Fibroblast of mammary gland (primary cell): Measurements from ENCODE around the gene TTF1.

Source experiments
- DNase-seq: peaks from one replicate; pipeline ENCODE4 v3.0.0-alpha.2; 2010; ENCODE audit warnings: low read depth
- H3K4me3 ChIP-seq: 2 replicates; pipeline ENCODE4 v1.5.1; 2011; ENCODE audit warnings: low read depth, mild to moderate bottlenecking, low read length, moderate library complexity; ENCODE audit not compliant: control insufficient read depth
- TF ChIP-seq, protein P1 (sequence below): conservative IDR thresholded peaks from 2 replicates; pipeline ENCODE4 v1.5.1; 2011; ENCODE audit warnings: low read depth, low read length, inconsistent platforms; ENCODE audit not compliant: control insufficient read depth, insufficient read depth

Gene TTF1

DNA sequence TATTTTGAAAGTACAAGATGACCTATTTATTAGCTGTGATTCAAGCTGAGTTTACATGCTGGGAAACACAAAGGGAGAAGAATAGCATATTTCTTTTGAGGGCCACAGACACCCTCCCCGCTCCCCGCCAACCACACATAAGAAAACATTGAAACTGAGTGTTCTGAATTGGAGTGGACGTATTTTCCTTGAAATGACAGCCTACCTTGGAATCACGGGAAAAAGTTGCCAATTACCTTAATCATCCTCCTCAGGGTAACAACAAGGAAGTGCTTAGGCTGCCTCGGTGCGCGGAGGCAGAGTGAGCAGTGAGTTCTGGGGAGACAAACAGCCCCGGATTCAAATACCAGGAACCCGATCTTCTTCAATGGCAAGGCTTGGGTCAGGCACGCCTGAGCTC is 34.8 kb upstream of the TTF1 start:
- no peak overlapping the region for H3K4me3 ChIP-seq
- DNase-seq = no peak
- TF ChIP-seq, protein P1, sequence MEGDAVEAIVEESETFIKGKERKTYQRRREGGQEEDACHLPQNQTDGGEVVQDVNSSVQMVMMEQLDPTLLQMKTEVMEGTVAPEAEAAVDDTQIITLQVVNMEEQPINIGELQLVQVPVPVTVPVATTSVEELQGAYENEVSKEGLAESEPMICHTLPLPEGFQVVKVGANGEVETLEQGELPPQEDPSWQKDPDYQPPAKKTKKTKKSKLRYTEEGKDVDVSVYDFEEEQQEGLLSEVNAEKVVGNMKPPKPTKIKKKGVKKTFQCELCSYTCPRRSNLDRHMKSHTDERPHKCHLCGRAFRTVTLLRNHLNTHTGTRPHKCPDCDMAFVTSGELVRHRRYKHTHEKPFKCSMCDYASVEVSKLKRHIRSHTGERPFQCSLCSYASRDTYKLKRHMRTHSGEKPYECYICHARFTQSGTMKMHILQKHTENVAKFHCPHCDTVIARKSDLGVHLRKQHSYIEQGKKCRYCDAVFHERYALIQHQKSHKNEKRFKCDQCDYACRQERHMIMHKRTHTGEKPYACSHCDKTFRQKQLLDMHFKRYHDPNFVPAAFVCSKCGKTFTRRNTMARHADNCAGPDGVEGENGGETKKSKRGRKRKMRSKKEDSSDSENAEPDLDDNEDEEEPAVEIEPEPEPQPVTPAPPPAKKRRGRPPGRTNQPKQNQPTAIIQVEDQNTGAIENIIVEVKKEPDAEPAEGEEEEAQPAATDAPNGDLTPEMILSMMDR = no peak

DNA sequence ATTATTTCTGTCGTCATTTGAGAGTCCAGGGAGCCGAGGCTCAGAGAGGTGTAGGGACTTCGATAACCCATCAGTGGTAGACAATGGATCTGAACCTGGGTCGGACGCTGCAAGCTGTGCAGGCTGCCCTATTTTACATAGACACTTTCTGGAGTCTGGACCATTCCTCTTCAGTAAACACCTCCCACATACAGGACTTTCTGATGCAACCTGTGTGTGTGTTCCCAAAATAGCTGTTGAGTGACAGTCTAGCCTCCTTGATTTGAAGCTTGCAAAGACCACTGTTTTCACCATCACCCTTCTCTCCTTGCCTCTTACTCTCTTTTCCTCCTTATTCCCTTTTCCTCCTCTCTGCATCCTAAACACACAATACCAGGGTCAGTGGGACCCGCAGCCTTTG is 34.1 kb upstream of the TTF1 start:
- DNase-seq = no peak
- TF ChIP-seq, protein P1 = no peak
- H3K4me3 ChIP-seq = no peak overlapping the region

DNA sequence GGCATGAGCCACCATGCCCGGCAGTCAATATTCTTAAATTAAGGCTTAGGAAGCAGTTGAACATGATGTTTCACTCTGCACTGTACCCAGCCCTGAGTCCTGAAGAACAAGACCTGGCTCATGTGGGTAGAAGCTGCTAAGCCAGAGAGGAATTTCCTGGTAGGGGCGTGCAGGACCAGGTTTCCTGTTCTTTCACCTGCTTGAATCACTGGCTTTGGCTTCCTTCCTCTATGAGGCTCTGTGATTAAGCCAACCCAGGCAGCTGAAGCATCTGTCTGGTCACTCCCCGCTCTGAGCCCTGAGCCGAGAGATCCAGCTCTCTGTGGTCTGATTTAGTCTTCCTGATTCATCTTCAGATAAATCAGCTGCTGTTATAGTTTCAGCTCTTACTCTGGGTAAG is 32.5 kb upstream of the TTF1 start:
- TF ChIP-seq, protein P1 = no peak
- DNase-seq = no peak
- H3K4me3 ChIP-seq = no peak overlapping the region

DNA sequence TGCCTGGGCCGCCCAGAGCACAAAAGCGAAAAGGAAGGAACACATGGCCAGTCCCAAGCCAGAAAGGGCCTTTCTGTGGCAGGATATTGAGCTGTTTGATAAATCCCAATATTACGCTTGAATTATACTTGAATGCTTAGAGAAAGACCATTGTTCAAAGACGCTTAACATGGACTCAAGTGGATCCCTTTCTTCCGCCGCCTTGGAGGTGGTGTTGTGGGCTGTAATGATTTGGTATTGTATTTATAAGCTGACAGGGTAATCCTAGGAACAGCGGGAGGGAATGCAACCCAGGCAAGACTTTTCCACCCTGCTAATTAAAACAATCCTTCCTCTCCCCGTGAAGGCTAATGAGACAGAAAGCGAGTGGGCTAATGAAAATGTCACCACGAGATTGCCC is 28.2 kb upstream of the TTF1 start:
- TF ChIP-seq, protein P1 = no peak
- no peak for DNase-seq
- H3K4me3 ChIP-seq = no peak overlapping the region

DNA sequence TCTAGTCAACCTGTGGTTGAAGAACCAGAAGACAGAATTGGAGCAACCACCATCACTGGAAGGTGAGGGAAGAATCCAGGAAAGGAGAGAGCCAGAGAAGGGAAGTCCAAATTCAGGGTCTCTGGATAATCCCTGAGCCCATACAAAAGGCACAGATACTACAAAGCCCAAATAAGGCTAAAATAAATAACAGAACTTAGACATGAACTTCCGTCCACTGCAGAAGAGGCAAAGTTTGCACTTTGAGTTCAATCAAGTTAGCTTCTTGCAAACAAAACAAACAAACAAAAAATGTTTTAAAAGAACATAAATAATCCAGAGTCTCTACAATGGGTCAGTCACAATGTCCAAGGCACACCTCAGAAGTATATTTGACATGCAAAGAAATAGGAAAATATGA is 24.4 kb upstream of the TTF1 start:
- no peak for DNase-seq
- no peak overlapping the region for H3K4me3 ChIP-seq
- TF ChIP-seq, protein P1 = no peak

DNA sequence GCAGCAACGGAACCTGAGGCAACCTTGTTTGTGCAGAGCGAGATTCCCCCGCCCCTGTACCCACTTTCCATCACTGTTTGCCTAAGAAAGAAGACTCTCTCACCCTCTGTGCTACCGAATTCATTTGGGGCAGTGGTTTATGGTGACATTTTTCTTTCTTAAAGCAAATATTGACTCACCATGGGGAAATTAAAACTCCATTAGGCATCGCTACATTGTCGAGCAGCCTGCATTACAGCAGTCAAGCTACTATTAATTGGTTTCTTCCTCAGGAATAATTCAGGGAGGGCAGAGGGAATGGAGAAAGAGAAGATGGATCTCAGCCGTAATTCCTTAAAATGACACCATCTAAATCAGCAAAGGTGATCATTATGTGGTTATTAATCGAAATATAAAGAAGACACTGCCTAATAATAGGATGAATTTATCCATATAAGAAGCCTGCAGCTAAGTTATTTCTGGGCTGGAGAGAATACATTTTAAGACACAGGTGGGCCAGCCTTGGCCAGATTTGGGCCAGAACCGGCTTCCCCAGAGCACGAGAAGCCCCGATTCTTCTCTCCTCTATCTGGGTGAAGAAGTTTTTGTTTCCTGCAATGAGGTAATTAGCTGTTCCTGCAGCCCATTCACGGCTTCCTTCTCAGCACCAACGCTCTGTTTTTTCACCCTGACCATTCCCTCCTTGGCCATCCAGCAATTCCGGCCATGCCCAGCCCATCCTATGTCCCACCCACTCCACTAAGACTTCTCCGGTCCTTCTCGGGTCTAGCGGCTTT is 20.2 kb upstream of the TTF1 start:
- no peak overlapping the region for H3K4me3 ChIP-seq
- TF ChIP-seq, protein P1 = no peak
- no peak for DNase-seq

DNA sequence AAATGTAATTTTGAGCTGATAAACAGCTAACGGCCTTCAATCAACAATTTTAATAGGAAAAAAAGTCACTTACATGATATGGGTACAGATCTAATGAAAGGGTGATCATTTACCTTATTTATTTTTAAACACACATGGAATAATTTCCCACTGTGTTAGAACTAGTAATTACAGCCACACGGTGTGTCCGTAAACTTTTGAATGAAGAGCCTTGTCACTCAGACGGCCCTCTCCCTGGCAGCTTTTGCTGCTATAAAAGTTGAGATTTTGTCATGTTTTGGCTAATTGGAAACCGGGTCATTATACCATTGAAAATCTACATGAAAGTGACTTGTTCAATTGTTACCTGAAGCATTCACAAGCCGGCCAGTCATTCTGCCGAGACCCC is 19.0 kb upstream of the TTF1 start:
- TF ChIP-seq, protein P1 = no peak
- H3K4me3 ChIP-seq = no peak overlapping the region
- DNase-seq = no peak
